ENCODE results near the gene ITPKC. TPM values are rescaled to one million over a fixed set of nuclear protein-coding genes. Genes with fewer than 3 reads are reported as not detected.

Gene ITPKC
- 1 to 10 TPM; 6.6 to 6.8 TPM for total RNA-seq

GRCh38 chr19:40716482-40717324, at the start of gene ITPKC, which contains the start of gene COQ8B:
ITPKC (plus strand) TSS chr19:40717112; CDS start chr19:40717136, 24 bp downstream.
COQ8B (minus strand) TSS chr19:40716886; CDS start chr19:40714632, 2,254 bp downstream.
- peaks cover 15% of the 10 kb centered on the region for H3K36me3 Mint-ChIP-seq (ENCODE audit: low read depth)
- H3K27me3 Mint-ChIP-seq: no peaks in the 10 kb centered on the region
- H3K4me1 Mint-ChIP-seq: peaks cover 71% of the 10 kb centered on the region
- no peaks in the 10 kb centered on the region for H3K9me3 Mint-ChIP-seq
- H3K4me3 Mint-ChIP-seq: peak within 1 kb of the TSS; percentile 90
- DNase-seq: peak; percentile 100
- ChIA-PET CTCF (interaction anchor here (0.6 to 1.8 kb wide), 5 partner anchors 36 to 664 kb away, joined by 3 to 8 read pairs (median 3); partner anchors contain the start of gene RAB4B), POLR2A (interaction anchor here (0.5 to 2.5 kb wide), 8 partner anchors 19 to 90 kb away, joined by 3 to 27 read pairs (median 8); partner anchors contain the start of genes ACTMAP, EGLN2, NUMBL and RAB4B)
- peak within 1 kb of the TSS; percentile 87 for H3K27ac Mint-ChIP-seq

- POLR2A ChIA-PET: no interaction called here
- peaks cover 3% of the 10 kb centered on the region for H3K27me3 Mint-ChIP-seq
- peaks cover 9% of the 10 kb centered on the region for H3K9me3 Mint-ChIP-seq
- peaks cover 32% of the 10 kb centered on the region for H3K36me3 Mint-ChIP-seq (ENCODE audit: low read depth)
- H3K27ac Mint-ChIP-seq: no peak overlapping the region
- CTCF ChIA-PET: interaction anchor here (1.0 kb wide), 1 partner anchor 33 kb away, joined by 3 read pairs; no protein-coding TSS in a partner anchor
- no peak overlapping the region for H3K4me3 Mint-ChIP-seq
- no peak for DNase-seq
- H3K4me1 Mint-ChIP-seq: peaks cover 26% of the 10 kb centered on the region
These were observed 49.3 kb upstream of the ITPKC start for GRCh38 chr19:40667602-40668001.

DNA sequence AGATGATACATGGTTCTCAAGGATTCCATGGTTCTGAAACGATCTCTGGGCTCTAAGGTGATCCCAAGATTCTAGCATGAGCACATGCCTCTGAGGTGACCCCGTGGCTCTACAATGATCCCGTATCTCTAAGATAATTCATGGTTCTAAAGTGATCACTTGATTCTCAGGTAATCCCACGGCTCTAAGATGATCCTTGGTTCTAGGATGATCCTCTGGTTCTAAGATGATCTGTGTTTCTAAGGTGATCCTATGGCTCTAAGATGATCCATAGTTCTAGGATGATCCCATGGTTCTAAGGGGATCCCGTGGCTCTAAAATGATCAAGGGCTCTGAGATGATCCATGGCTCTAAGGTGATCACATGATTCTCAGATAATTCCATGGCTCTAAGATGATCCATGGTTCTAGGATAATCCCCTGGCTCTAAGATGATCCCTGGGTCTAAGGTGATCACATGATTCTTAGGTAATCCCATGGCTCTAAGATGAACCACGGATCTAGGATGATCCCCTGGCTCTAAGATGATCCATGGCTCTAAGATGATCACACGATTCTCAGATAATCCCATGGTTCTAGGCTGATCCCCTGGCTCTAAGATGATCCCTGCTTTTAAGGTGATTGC, 47.8 kb upstream of the ITPKC start:
- Mint-ChIP-seq H3K27me3 (no peaks in the 10 kb centered on the region), H3K36me3 (ENCODE audit: low read depth) (peaks cover 32% of the 10 kb centered on the region), H3K4me1 (peaks cover 12% of the 10 kb centered on the region), H3K9me3 (peaks cover 9% of the 10 kb centered on the region), H3K27ac (no peak overlapping the region), H3K4me3 (no peak overlapping the region)
- ChIA-PET CTCF (no interaction called here), POLR2A (no interaction called here)
- DNase-seq: no peak

- Mint-ChIP-seq H3K4me3 (no peak overlapping the region), H3K27me3 (no peaks in the 10 kb centered on the region), H3K9me3 (peaks cover 9% of the 10 kb centered on the region), H3K27ac (no peak overlapping the region), H3K36me3 (ENCODE audit: low read depth) (peaks cover 32% of the 10 kb centered on the region), H3K4me1 (peaks cover 8% of the 10 kb centered on the region)
- ChIA-PET POLR2A (interaction anchor here (1.2 kb wide), 1 partner anchor 8 kb away, joined by 3 read pairs; no protein-coding TSS in a partner anchor), CTCF (interaction anchor here (1.9 kb wide), 1 partner anchor 148 kb away, joined by 4 read pairs; no protein-coding TSS in a partner anchor)
- no peak for DNase-seq
These were observed 45.5 kb upstream of the ITPKC start for GRCh38 chr19:40671404-40671803.

DNA sequence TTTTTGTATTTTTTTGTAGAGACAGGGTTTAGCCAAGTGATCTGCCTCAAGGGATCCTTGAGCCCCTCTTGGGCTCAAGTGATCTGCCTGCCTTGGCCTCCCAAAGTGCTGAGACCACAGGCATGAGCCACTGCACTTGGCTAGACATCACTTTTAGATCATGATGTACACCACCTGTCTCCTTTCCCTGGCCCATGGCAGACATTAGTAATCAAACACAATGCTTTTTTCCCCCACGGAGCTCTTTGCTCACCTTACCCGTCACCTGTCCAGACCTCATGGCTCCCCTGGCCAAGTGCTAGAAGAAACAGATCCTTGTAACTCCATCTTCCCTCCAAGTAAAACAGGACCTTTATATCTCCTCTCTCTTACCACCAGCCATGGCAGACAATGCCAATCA, 44.9 kb upstream of the ITPKC start:
- Mint-ChIP-seq H3K9me3 (peaks cover 9% of the 10 kb centered on the region), H3K27me3 (no peaks in the 10 kb centered on the region), H3K27ac (no peak overlapping the region), H3K4me3 (no peak overlapping the region), H3K36me3 (ENCODE audit: low read depth) (peaks cover 26% of the 10 kb centered on the region), H3K4me1 (peaks cover 1% of the 10 kb centered on the region)
- no peak for DNase-seq
- POLR2A ChIA-PET: interaction anchor here (1.2 kb wide), 1 partner anchor 9 kb away, joined by 3 read pairs; no protein-coding TSS in a partner anchor
- CTCF ChIA-PET: interaction anchor here (1.9 kb wide), 1 partner anchor 147 kb away, joined by 4 read pairs; no protein-coding TSS in a partner anchor

GRCh38 chr19:40672573-40673299, 44.2 kb upstream of the ITPKC start:
- Mint-ChIP-seq H3K4me1 (peaks cover 1% of the 10 kb centered on the region), H3K9me3 (peaks cover 9% of the 10 kb centered on the region), H3K27me3 (no peaks in the 10 kb centered on the region), H3K4me3 (no peak overlapping the region), H3K27ac (no peak overlapping the region), H3K36me3 (ENCODE audit: low read depth) (peaks cover 28% of the 10 kb centered on the region)
- ChIA-PET POLR2A (interaction anchor here (1.2 kb wide), 1 partner anchor 9 kb away, joined by 3 read pairs; no protein-coding TSS in a partner anchor), CTCF (no interaction called here)
- DNase-seq: no peak

DNA sequence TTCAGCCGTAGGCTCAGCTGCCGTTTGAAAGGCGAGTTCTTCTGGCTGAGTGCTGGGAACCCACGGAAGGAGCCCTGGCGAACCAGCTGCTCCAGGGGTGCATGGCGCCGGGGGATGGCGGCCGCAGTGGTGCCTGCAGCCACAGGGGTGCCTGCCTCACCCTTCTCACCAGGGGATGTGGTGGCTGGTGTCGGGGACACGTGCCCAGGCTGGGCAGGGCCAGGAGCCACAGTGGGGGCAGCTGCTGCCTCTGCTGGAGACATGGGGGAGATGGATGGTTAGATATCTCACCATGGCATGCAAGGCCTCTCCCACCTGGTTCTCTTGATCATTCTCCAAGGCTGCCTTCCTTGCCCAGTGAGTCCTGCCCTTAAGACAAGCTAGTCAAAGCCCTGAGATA, 43.5 kb upstream of the ITPKC start:
- peaks cover 28% of the 10 kb centered on the region for H3K36me3 Mint-ChIP-seq (ENCODE audit: low read depth)
- ChIA-PET POLR2A (no interaction called here), CTCF (no interaction called here)
- H3K9me3 Mint-ChIP-seq: peaks cover 9% of the 10 kb centered on the region
- no peaks in the 10 kb centered on the region for H3K27me3 Mint-ChIP-seq
- no peak overlapping the region for H3K27ac Mint-ChIP-seq
- no peak for DNase-seq
- H3K4me3 Mint-ChIP-seq: no peak overlapping the region
- peaks cover 1% of the 10 kb centered on the region for H3K4me1 Mint-ChIP-seq

DNA sequence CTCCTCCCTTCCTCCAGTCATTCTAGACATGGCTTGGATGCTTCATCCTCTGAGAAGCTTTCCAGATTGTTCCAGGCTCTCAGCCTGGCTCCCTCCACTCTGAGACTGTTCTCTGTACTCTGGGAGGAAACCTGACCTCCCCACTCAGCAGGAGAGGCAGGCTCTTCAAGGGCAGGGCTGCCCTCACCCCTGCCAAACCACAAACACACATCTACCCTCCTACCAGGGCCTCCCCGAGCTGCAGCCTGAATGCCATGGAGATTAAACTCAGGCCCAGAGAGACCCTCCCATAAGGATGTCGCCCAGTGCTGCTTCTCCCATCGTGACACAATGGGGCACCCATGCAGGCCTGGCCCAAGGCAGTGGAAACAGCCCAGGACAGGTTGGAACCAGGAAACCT, 42.6 kb upstream of the ITPKC start:
- no peak for DNase-seq
- Mint-ChIP-seq H3K27me3 (no peaks in the 10 kb centered on the region), H3K9me3 (peaks cover 4% of the 10 kb centered on the region), H3K4me3 (no peak overlapping the region), H3K4me1 (peaks cover 1% of the 10 kb centered on the region), H3K27ac (no peak overlapping the region), H3K36me3 (ENCODE audit: low read depth) (peaks cover 19% of the 10 kb centered on the region)
- ChIA-PET POLR2A (no interaction called here), CTCF (no interaction called here)

DNA sequence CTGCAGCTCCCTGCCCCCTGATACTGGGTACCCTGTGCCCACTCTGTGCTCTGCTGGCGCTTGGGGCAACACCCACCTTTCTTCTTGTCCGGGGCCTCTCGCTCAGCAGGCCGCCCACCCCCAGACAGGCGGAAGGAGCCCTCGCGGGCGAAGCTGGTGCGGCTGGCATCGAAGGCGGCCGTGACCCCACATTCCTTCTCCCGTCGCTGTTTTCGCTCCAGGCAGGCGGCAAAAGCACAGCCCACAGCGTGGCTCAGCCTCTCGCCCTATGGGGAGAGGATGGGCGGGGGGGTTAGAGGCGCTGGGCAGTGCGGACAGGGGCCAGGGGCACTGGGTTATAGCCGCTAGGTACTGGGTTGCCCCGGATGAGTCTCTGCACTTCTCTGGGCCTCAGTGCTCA, 39.8 kb upstream of the ITPKC start:
- H3K9me3 Mint-ChIP-seq: no peaks in the 10 kb centered on the region
- POLR2A ChIA-PET: no interaction called here

GRCh38 chr19:40681039-40681438, 35.9 kb upstream of the ITPKC start:
- ChIA-PET POLR2A (no interaction called here), CTCF (no interaction called here)
- Mint-ChIP-seq H3K27me3 (no peaks in the 10 kb centered on the region), H3K4me3 (no peak overlapping the region), H3K36me3 (ENCODE audit: low read depth) (peaks cover 10% of the 10 kb centered on the region), H3K27ac (no peak overlapping the region), H3K9me3 (no peaks in the 10 kb centered on the region), H3K4me1 (no peaks in the 10 kb centered on the region)
- no peak for DNase-seq

More for the DNA sequence above, 39.8 kb upstream of the ITPKC start:
- CTCF ChIA-PET: no interaction called here
- Mint-ChIP-seq H3K4me3 (no peak overlapping the region), H3K4me1 (peaks cover 1% of the 10 kb centered on the region), H3K27me3 (no peaks in the 10 kb centered on the region), H3K27ac (no peak overlapping the region), H3K36me3 (ENCODE audit: low read depth) (peaks cover 4% of the 10 kb centered on the region)
- DNase-seq: no peak

DNA sequence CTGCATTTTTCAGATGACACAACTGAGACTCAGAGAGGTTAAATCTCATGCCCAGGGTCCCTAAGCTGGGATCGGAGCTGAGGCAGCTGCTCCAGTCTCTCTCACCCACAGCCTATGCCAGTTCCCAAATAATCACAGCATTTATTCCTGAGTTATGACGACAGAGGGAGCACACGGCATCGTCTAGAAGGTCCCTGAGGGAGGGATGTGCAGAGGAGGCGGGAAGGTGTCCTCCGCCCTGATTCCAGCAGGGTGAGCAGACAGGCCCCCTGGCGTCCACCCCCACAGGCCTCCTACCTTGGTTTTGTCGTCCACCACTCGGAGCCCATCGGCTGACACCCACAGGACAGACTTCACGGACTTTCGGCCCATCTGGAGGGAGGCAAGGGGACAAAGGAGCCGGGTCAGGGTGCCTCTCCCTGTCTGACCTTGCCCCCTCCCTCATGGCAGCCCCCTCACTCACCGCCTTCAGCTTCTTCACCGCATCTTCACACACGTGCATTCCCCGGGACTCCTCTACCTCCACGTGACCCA, 34.4 kb upstream of the ITPKC start:
- no peak for DNase-seq
- Mint-ChIP-seq H3K4me1 (no peaks in the 10 kb centered on the region), H3K9me3 (no peaks in the 10 kb centered on the region), H3K36me3 (ENCODE audit: low read depth) (peaks cover 10% of the 10 kb centered on the region), H3K27me3 (no peaks in the 10 kb centered on the region), H3K4me3 (no peak overlapping the region), H3K27ac (no peak overlapping the region)
- CTCF ChIA-PET: no interaction called here
- POLR2A ChIA-PET: no interaction called here

- Mint-ChIP-seq H3K36me3 (ENCODE audit: low read depth) (peaks cover 6% of the 10 kb centered on the region), H3K4me1 (no peaks in the 10 kb centered on the region), H3K27ac (no peak overlapping the region), H3K9me3 (no peaks in the 10 kb centered on the region), H3K4me3 (no peak overlapping the region), H3K27me3 (no peaks in the 10 kb centered on the region)
- no peak for DNase-seq
- ChIA-PET CTCF (interaction anchor here (0.6 kb wide), 1 partner anchor 27 kb away, joined by 4 read pairs; no protein-coding TSS in a partner anchor), POLR2A (no interaction called here)
These were observed 33.5 kb upstream of the ITPKC start for GRCh38 chr19:40683437-40683836.
